ENCODE measurements around the gene AK8.

The AK8 gene

DNA sequence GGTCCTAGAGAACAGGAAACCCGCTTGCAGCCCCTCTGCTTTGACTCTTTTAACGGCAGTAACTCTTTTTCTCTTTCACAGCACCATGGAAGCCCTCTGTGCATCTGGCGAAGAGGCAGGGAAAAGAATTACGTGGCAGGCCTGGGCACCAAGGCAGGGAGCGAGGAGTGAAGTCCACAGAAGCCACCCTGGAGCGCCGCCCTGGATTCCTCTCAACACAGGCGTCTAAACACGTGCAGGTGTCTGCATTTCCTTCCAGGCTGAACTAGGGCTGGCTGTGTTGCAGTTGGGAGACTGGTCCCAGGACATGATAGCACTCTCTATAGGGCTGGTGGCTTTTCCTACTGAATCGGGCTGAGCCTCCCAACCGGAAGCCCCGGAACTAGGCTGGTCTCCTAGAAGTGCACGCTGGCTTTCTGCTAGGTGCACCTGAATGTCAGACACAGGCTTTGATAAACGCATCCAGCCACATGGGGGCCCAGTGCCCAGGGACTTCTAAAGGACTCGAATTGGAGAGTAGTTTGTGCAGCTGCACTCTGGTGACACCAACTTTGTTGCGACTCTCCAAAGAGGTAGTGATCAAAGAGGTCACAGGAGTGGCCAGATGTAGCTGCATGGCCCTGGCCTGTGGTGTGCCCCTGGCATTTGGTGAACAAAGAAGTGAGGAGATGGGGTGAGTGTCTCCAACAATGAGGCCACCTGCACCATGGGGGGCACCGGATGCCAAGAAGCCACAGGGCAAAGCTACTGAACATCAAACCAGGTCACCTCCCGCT, 54.5 kb downstream of the AK8 start:
- peaks cover 29% of the 10 kb centered on the region for H3K27me3 ChIP-seq (ENCODE audit: low read depth, low read length)
- no peak for TF ChIP-seq EZH2phosphoT487 (IDR thresholded peaks at IDR 0.05; ENCODE audit: low read depth)
- TF ChIP-seq, protein P1, sequence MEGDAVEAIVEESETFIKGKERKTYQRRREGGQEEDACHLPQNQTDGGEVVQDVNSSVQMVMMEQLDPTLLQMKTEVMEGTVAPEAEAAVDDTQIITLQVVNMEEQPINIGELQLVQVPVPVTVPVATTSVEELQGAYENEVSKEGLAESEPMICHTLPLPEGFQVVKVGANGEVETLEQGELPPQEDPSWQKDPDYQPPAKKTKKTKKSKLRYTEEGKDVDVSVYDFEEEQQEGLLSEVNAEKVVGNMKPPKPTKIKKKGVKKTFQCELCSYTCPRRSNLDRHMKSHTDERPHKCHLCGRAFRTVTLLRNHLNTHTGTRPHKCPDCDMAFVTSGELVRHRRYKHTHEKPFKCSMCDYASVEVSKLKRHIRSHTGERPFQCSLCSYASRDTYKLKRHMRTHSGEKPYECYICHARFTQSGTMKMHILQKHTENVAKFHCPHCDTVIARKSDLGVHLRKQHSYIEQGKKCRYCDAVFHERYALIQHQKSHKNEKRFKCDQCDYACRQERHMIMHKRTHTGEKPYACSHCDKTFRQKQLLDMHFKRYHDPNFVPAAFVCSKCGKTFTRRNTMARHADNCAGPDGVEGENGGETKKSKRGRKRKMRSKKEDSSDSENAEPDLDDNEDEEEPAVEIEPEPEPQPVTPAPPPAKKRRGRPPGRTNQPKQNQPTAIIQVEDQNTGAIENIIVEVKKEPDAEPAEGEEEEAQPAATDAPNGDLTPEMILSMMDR (IDR thresholded peaks at IDR 0.05; ENCODE audit: low read depth, low read length) = no peak
- H3K27ac ChIP-seq (ENCODE audit: low read length) = no peak overlapping the region

DNA sequence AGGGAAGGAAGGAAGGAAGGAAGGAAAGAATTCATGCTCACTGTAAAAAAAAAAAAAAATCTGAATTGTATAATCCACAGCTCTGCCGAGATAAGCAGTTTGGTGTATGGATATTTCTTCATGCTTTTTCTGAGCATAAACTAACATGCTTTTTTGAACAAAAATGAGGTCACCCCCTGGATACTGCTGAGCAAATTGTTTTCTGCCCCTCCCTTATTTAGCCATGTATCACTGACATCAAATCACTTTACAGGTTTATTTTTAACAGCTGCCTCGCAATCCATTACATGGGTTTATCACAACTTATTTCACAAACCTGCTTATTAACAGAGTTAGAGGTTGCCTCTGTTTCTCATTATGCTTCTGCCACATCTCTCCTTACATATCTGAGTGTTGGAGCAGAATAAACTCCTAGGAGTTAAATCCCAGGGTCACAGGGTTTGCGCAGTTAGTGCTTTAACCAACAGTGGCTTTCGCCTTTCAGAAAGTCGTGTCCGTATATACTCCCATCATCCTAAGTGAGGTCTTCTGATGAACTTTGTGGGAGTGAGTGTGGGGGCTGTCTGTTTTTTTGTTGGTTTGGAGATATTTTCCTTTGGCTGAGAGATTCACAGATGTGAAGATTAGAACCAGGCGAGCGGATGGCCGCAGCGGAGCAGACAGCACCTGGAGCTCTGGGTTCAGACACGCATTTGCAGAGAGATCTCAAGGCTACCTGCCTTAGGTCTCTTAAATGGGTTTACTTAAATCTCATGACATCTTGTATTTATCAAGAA, 57.7 kb downstream of the AK8 start:
- peaks cover 40% of the 10 kb centered on the region for H3K27me3 ChIP-seq (ENCODE audit: low read depth, low read length)
- TF ChIP-seq, protein P1 (IDR thresholded peaks at IDR 0.05; ENCODE audit: low read depth, low read length) = no peak
- TF ChIP-seq EZH2phosphoT487 (IDR thresholded peaks at IDR 0.05; ENCODE audit: low read depth) = no peak
- H4K20me1 ChIP-seq (ENCODE audit: insufficient read depth, low read length) = no peaks in the 10 kb centered on the region
- no peak overlapping the region for H3K9ac ChIP-seq (ENCODE audit: low read length)
- peaks cover 12% of the 10 kb centered on the region; the same call in 1 of the 2 replicates for H3K4me1 ChIP-seq (ENCODE audit: low read length)
- H3K36me3 ChIP-seq (replicated peaks; ENCODE audit: low read depth, low read length) = no peaks in the 10 kb centered on the region
- no peaks in the 10 kb centered on the region for H3K9me3 ChIP-seq (ENCODE audit: insufficient read depth, low read length)
- H3K27ac ChIP-seq (ENCODE audit: low read length) = no peak overlapping the region
- no peak overlapping the region for H2AFZ ChIP-seq (ENCODE audit: low read depth, low read length)
- no peak overlapping the region for H3K4me2 ChIP-seq (ENCODE audit: low read length)
- no peaks in the 10 kb centered on the region for H3K79me2 ChIP-seq (ENCODE audit: low read length)
- no peak overlapping the region for H3K4me3 ChIP-seq (ENCODE audit: low read length)

More for the DNA sequence above, 54.5 kb downstream of the AK8 start:
- H4K20me1 ChIP-seq (ENCODE audit: insufficient read depth, low read length) = no peaks in the 10 kb centered on the region
- H2AFZ ChIP-seq (ENCODE audit: low read depth, low read length) = no peak overlapping the region
- H3K4me2 ChIP-seq (ENCODE audit: low read length) = no peak overlapping the region
- H3K36me3 ChIP-seq (replicated peaks; ENCODE audit: low read depth, low read length) = no peaks in the 10 kb centered on the region
- H3K79me2 ChIP-seq (ENCODE audit: low read length) = no peaks in the 10 kb centered on the region
- H3K4me3 ChIP-seq (ENCODE audit: low read length) = no peak overlapping the region
- H3K9ac ChIP-seq (ENCODE audit: low read length) = no peak overlapping the region
- H3K9me3 ChIP-seq (ENCODE audit: insufficient read depth, low read length) = no peaks in the 10 kb centered on the region
- H3K4me1 ChIP-seq (ENCODE audit: low read length) = 0 out of 2 replicates have a peak, but pooled peaks cover 4% of the 10 kb centered on the region

DNA sequence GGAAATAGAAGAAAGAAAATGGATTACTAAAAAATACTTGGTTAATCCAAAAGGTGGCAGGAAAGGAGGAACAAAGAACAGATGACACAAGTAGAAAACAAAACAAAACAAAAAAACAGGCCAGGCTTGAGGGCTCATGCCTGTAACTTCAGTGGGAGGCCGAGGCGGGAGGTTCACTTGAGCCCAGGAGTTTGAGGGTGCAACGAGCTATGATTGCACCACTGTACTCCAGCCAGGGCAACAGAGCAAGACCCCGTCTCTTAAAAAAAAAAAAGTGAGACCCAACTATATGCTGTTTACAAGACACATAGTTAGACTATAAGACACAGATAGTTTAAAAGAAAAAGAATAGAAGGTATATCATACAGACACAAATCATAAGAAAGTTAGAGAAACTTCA, 59.5 kb downstream of the AK8 start:
- no peak overlapping the region for H3K9ac ChIP-seq (ENCODE audit: low read length)
- no peaks in the 10 kb centered on the region for H3K36me3 ChIP-seq (replicated peaks; ENCODE audit: low read depth, low read length)
- peaks cover 12% of the 10 kb centered on the region; the same call in 1 of the 2 replicates for H3K4me1 ChIP-seq (ENCODE audit: low read length)
- TF ChIP-seq EZH2phosphoT487 (IDR thresholded peaks at IDR 0.05; ENCODE audit: low read depth) = no peak
- TF ChIP-seq, protein P1 (IDR thresholded peaks at IDR 0.05; ENCODE audit: low read depth, low read length) = no peak
- H4K20me1 ChIP-seq (ENCODE audit: insufficient read depth, low read length) = no peaks in the 10 kb centered on the region
- H3K27me3 ChIP-seq (ENCODE audit: low read depth, low read length) = peaks cover 38% of the 10 kb centered on the region
- no peak overlapping the region for H3K4me3 ChIP-seq (ENCODE audit: low read length)
- no peak overlapping the region for H3K27ac ChIP-seq (ENCODE audit: low read length)
- H3K79me2 ChIP-seq (ENCODE audit: low read length) = no peaks in the 10 kb centered on the region
- no peak overlapping the region for H3K4me2 ChIP-seq (ENCODE audit: low read length)
- H2AFZ ChIP-seq (ENCODE audit: low read depth, low read length) = no peak overlapping the region
- H3K9me3 ChIP-seq (ENCODE audit: insufficient read depth, low read length) = no peaks in the 10 kb centered on the region

DNA sequence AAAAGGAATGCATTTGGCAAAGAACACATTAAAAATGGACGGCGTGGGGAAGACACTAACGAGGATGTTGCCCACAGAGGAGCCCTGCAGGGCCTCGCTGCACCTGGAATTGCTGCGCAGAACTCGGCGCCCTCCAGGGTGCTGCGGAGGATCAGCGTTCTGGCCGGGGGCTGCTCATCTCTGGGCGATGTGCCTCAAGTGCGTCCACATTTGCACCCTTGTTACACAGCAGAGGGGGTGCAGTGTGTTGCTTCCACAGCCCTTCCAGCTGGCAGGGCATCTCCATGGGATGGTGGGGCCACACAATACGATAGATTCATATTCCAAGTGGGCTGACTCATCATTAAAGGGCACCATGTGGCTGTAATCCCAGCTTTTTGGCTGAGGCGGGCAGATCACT, 63.1 kb downstream of the AK8 start:
- no peak overlapping the region for H3K4me3 ChIP-seq (ENCODE audit: low read length)
- H2AFZ ChIP-seq (ENCODE audit: low read depth, low read length) = no peak overlapping the region
- H3K4me1 ChIP-seq (ENCODE audit: low read length) = peaks cover 12% of the 10 kb centered on the region; the same call in 1 of the 2 replicates
- H3K79me2 ChIP-seq (ENCODE audit: low read length) = no peaks in the 10 kb centered on the region
- no peaks in the 10 kb centered on the region for H3K36me3 ChIP-seq (replicated peaks; ENCODE audit: low read depth, low read length)
- no peaks in the 10 kb centered on the region for H3K9me3 ChIP-seq (ENCODE audit: insufficient read depth, low read length)
- H3K27ac ChIP-seq (ENCODE audit: low read length) = no peak overlapping the region
- TF ChIP-seq, protein P1 (IDR thresholded peaks at IDR 0.05; ENCODE audit: low read depth, low read length) = no peak
- TF ChIP-seq EZH2phosphoT487 (IDR thresholded peaks at IDR 0.05; ENCODE audit: low read depth) = no peak
- no peak overlapping the region for H3K4me2 ChIP-seq (ENCODE audit: low read length)
- no peaks in the 10 kb centered on the region for H4K20me1 ChIP-seq (ENCODE audit: insufficient read depth, low read length)
- peaks cover 34% of the 10 kb centered on the region for H3K27me3 ChIP-seq (ENCODE audit: low read depth, low read length)
- H3K9ac ChIP-seq (ENCODE audit: low read length) = no peak overlapping the region

Measured in OCI-LY3 (cell line).